Caco-2 (cell line): Measurements from ENCODE around the gene DR1. TPM values are rescaled to one million over a fixed set of nuclear protein-coding genes. Genes with fewer than 3 reads are reported as not detected.

Source experiments
- BruUV-seq: library from RNA; stranded (reverse); fragments of 400-500 nt; replicated peaks from 2 replicates; lab custom pipeline; 2021; lab: Mats Ljungman, UMichigan
- CTCF ChIA-PET: fragments of 300-600 bp; sonication (Branson Sonifier 250); formaldehyde crosslinking; loops from one replicate; lab custom pipeline; 2022; ENCODE audit warnings: antibody characterized with exemption; lab: Charles Lee
- POLR2A ChIA-PET: fragments of 300-600 bp; sonication (Branson Sonifier 250); formaldehyde crosslinking; loops from one replicate; lab custom pipeline; 2022; ENCODE audit warnings: antibody characterized with exemption; lab: Charles Lee
- DNase-seq, 2 experiments: peaks; one replicate each; pipeline versions ENCODE4 v3.0.0 to v3.0.0-alpha.2; 2020 to 2022
- H3K27me3 ChIP-seq: replicated peaks from 2 replicates; pipeline ENCODE4 v1.6.0; 2011; ENCODE audit warnings: low read length; ENCODE audit not compliant: control insufficient read depth, insufficient read depth
- H3K36me3 ChIP-seq: 2 replicates; pipeline ENCODE4 v1.5.1; 2011; ENCODE audit warnings: low read length; ENCODE audit not compliant: control insufficient read depth, insufficient read depth
- H3K4me1 ChIP-seq: fragments of 250-450 bp; sonication (Bioruptor Pico); 2 replicates; pipeline ENCODE4 v1.5.1; 2020; ENCODE audit warnings: mild to moderate bottlenecking
- H3K4me3 ChIP-seq: 2 replicates; pipeline ENCODE4 v1.5.1; 2011; ENCODE audit warnings: low read depth, mild to moderate bottlenecking, control low read depth, low read length
- H3K9me3 ChIP-seq: fragments of 250-450 bp; sonication (Bioruptor Pico); 2 replicates; pipeline ENCODE4 v1.5.1; 2020; ENCODE audit warnings: mild to moderate bottlenecking, moderate library complexity
- H3K27ac Mint-ChIP-seq: one replicate; pipeline ENCODE4 v1.8.0; 2022; ENCODE audit warnings: mixed read lengths; ENCODE audit not compliant: unreplicated experiment
- H3K27me3 Mint-ChIP-seq: one replicate; pipeline ENCODE4 v1.8.0; 2022; ENCODE audit warnings: mixed read lengths; ENCODE audit not compliant: insufficient read depth, unreplicated experiment
- H3K36me3 Mint-ChIP-seq: one replicate; pipeline ENCODE4 v1.8.0; 2022; ENCODE audit warnings: mild to moderate bottlenecking, mixed read lengths; ENCODE audit not compliant: insufficient read depth, unreplicated experiment
- H3K4me1 Mint-ChIP-seq: one replicate; pipeline ENCODE4 v1.8.0; 2022; ENCODE audit warnings: low read depth, mixed read lengths; ENCODE audit not compliant: unreplicated experiment
- H3K4me3 Mint-ChIP-seq: one replicate; pipeline ENCODE4 v1.8.0; 2022; ENCODE audit warnings: mild to moderate bottlenecking, moderate library complexity, mixed read lengths; ENCODE audit not compliant: unreplicated experiment
- H3K9me3 Mint-ChIP-seq: one replicate; pipeline ENCODE4 v1.8.0; 2022; ENCODE audit warnings: mixed read lengths; ENCODE audit not compliant: unreplicated experiment
- intact Hi-C: fragments of 100-400 bp; cut with micrococcal nuclease; formaldehyde crosslinking; loops from one replicate; pipeline ENCODE4 v1.10.0; 2022; ENCODE audit not compliant: unreplicated experiment
- total RNA-seq: library from RNA; stranded (reverse); gene quantifications from 2 replicates; pipeline ENCODE4 v1.2.3, GENCODE V29; 2022
- TF ChIP-seq, protein P1 (sequence below), 2 experiments: fragments of 200-600 bp in 1 of 2; IDR thresholded peaks; 1 replicate in 1 of 2; 2 replicates in 1 of 2; pipeline versions ENCODE4 v1.5.1 to v1.8.0; 2011 to 2022; ENCODE audit warnings: antibody characterized with exemption in 1 of 2, control low read depth in 1 of 2, inconsistent platforms in 1 of 2, low read depth in 1 of 2, low read length in 1 of 2, mild to moderate bottlenecking in 1 of 2, moderate library complexity in 1 of 2; ENCODE audit not compliant: insufficient read depth in 1 of 2, severe bottlenecking in 1 of 2, unreplicated experiment in 1 of 2

DR1 gene
- total RNA-seq, 1 experiment from 2014 or later, result 30.5 TPM

DNA sequence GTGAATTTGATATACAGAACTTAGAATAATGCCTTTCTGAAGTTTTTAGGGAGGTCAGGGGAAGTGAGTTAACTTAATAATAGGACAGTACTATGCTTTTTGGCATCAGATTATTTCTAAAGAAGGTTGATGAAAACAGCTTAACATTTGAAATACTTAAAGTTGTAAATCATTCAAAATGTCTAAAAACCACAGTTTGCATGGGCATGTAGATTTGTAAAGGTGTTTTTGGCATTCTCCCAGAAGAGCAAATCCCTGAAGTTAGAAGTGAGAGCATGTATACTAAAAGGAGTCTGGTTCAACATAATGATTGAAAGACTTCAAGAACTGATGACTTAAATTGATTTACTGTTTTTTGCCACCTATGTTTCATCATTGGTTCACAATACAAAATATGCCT lies 6.7 kb downstream of the DR1 start:
- Mint-ChIP-seq H3K27ac (no peak overlapping the region), H3K36me3 (peaks cover 23% of the 10 kb centered on the region), H3K9me3 (no peaks in the 10 kb centered on the region), H3K4me1 (no peaks in the 10 kb centered on the region), H3K27me3 (no peaks in the 10 kb centered on the region), H3K4me3 (no peak overlapping the region)
- Histone ChIP-seq H3K4me1 (peaks cover 6% of the 10 kb centered on the region; the same call in 1 of the 2 replicates), H3K4me3 (no peak overlapping the region), H3K36me3 (no peaks in the 10 kb centered on the region; the same call in 1 of the 2 replicates), H3K9me3 (no peaks in the 10 kb centered on the region), H3K27me3 (no peaks in the 10 kb centered on the region)
- intact Hi-C loops, result no loop called here
- TF ChIP-seq, protein P1, sequence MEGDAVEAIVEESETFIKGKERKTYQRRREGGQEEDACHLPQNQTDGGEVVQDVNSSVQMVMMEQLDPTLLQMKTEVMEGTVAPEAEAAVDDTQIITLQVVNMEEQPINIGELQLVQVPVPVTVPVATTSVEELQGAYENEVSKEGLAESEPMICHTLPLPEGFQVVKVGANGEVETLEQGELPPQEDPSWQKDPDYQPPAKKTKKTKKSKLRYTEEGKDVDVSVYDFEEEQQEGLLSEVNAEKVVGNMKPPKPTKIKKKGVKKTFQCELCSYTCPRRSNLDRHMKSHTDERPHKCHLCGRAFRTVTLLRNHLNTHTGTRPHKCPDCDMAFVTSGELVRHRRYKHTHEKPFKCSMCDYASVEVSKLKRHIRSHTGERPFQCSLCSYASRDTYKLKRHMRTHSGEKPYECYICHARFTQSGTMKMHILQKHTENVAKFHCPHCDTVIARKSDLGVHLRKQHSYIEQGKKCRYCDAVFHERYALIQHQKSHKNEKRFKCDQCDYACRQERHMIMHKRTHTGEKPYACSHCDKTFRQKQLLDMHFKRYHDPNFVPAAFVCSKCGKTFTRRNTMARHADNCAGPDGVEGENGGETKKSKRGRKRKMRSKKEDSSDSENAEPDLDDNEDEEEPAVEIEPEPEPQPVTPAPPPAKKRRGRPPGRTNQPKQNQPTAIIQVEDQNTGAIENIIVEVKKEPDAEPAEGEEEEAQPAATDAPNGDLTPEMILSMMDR (IDR thresholded peaks at IDR 0.05; ENCODE audit: insufficient read depth in 1 of 2, low read depth in 1 of 2, low read length in 1 of 2, severe bottlenecking in 1 of 2, unreplicated experiment in 1 of 2), result no peak
- no peak for DNase-seq
- POLR2A ChIA-PET, result no interaction called here
- BruUV-seq, result no TSS peak
- CTCF ChIA-PET, result no interaction called here

- no TSS peak for BruUV-seq
- Mint-ChIP-seq H3K27me3 (no peaks in the 10 kb centered on the region), H3K36me3 (peaks cover 29% of the 10 kb centered on the region), H3K27ac (no peak overlapping the region), H3K9me3 (no peaks in the 10 kb centered on the region), H3K4me1 (no peaks in the 10 kb centered on the region), H3K4me3 (no peak overlapping the region)
- DNase-seq, result no peak
- intact Hi-C loops, result no loop called here
- TF ChIP-seq, protein P1 (IDR thresholded peaks at IDR 0.05; ENCODE audit: insufficient read depth in 1 of 2, low read depth in 1 of 2, low read length in 1 of 2, severe bottlenecking in 1 of 2, unreplicated experiment in 1 of 2), result no peak
- no peaks in the 10 kb centered on the region; the same call in 1 of the 2 replicates for H3K36me3 ChIP-seq
- H3K4me1 ChIP-seq, result peaks cover 6% of the 10 kb centered on the region; the same call in 1 of the 2 replicates
- H3K9me3 ChIP-seq, result no peaks in the 10 kb centered on the region
- H3K27me3 ChIP-seq, result no peaks in the 10 kb centered on the region
- H3K4me3 ChIP-seq, result no peak overlapping the region
- ChIA-PET POLR2A (no interaction called here), CTCF (no interaction called here)
These were observed 7.6 kb downstream of the DR1 start for GRCh38 chr1:93353286-93353685.

- no peak overlapping the region for H3K27ac Mint-ChIP-seq
- DNase-seq, result no peak
- ChIA-PET CTCF (no interaction called here), POLR2A (no interaction called here)
- Histone ChIP-seq H3K27me3 (no peaks in the 10 kb centered on the region), H3K4me1 (peaks cover under 1% of the 10 kb centered on the region; the same call in 1 of the 2 replicates), H3K9me3 (no peaks in the 10 kb centered on the region), H3K36me3 (no peaks in the 10 kb centered on the region; the same call in 1 of the 2 replicates), H3K4me3 (no peak overlapping the region)
- TF ChIP-seq, protein P1 (IDR thresholded peaks at IDR 0.05; ENCODE audit: insufficient read depth in 1 of 2, low read depth in 1 of 2, low read length in 1 of 2, severe bottlenecking in 1 of 2, unreplicated experiment in 1 of 2), result no peak
- H3K4me1 Mint-ChIP-seq, result no peaks in the 10 kb centered on the region
- intact Hi-C loops, result no loop called here
- no peaks in the 10 kb centered on the region for H3K9me3 Mint-ChIP-seq
- H3K4me3 Mint-ChIP-seq, result no peak overlapping the region
- BruUV-seq, result no TSS peak
- H3K36me3 Mint-ChIP-seq, result peaks cover 35% of the 10 kb centered on the region
- no peaks in the 10 kb centered on the region for H3K27me3 Mint-ChIP-seq
These were observed 9.0 kb downstream of the DR1 start for GRCh38 chr1:93354749-93355148.
